DND-41 (cell line): ENCODE results near the gene PDZD4.

Experiments
- ATAC-seq: fragments of 200-7000 bp; cut with Tn5 transposase; 3 replicates; pipeline ENCODE4 v1.9.1; 2021; ENCODE audit warnings: low read depth; ENCODE audit not compliant: insufficient read depth
- DNase-seq: peaks from one replicate; pipeline ENCODE4 v3.0.0-alpha.2; 2020
- H2AFZ ChIP-seq: 2 replicates; pipeline ENCODE4 v1.6.0; 2012; ENCODE audit warnings: low read depth, low read length
- H3K27ac ChIP-seq: 2 replicates; pipeline ENCODE4 v1.5.1; 2012; ENCODE audit warnings: low read length, inconsistent platforms
- H3K27me3 ChIP-seq: fragments of 200-600 bp; sonication (generic); 2 replicates; pipeline ENCODE4 v1.6.0; 2012; ENCODE audit warnings: low read length, mild to moderate bottlenecking, inconsistent platforms; ENCODE audit not compliant: insufficient read depth, poor library complexity
- H3K36me3 ChIP-seq: 2 replicates; pipeline ENCODE4 v1.5.1; 2012; ENCODE audit warnings: low read length, inconsistent platforms; ENCODE audit not compliant: insufficient read depth
- H3K4me1 ChIP-seq: 2 replicates; pipeline ENCODE4 v1.5.1; 2012; ENCODE audit warnings: mild to moderate bottlenecking, low read length; ENCODE audit not compliant: insufficient read depth
- H3K4me2 ChIP-seq: 2 replicates; pipeline ENCODE4 v1.6.0; 2012; ENCODE audit warnings: mild to moderate bottlenecking, moderate library complexity, low read length, inconsistent platforms; ENCODE audit not compliant: insufficient read depth
- H3K4me3 ChIP-seq, 2 experiments: fragments of 200-600 bp in 1 of 2; shearing (Covaris generic) in 1 of 2; 2 replicates each; pipeline ENCODE4 v1.5.1; 2012 to 2016; ENCODE audit warnings: inconsistent platforms in 2 of 2, low read length in 2 of 2, mild to moderate bottlenecking in 2 of 2, low read depth in 1 of 2, moderate library complexity in 1 of 2
- H3K79me2 ChIP-seq: 2 replicates; pipeline ENCODE4 v1.6.0; 2012; ENCODE audit warnings: low read length, inconsistent platforms; ENCODE audit not compliant: insufficient read depth
- H3K9ac ChIP-seq: 2 replicates; pipeline ENCODE4 v1.6.0; 2012; ENCODE audit warnings: low read depth, mild to moderate bottlenecking, inconsistent platforms, low read length, moderate library complexity
- H3K9me3 ChIP-seq: 2 replicates; pipeline ENCODE4 v1.5.1; 2012; ENCODE audit warnings: low read length, moderate library complexity, mild to moderate bottlenecking, inconsistent platforms; ENCODE audit not compliant: insufficient read depth, severe bottlenecking
- H4K20me1 ChIP-seq: 2 replicates; pipeline ENCODE4 v1.6.0; 2012; ENCODE audit warnings: low read length; ENCODE audit not compliant: insufficient read depth
- CTCF ChIP-seq: IDR thresholded peaks from 2 replicates; pipeline ENCODE4 v1.5.1; 2012; ENCODE audit warnings: borderline replicate concordance, low read length, moderate library complexity, mild to moderate bottlenecking; ENCODE audit not compliant: poor library complexity, severe bottlenecking; ENCODE audit errors: extremely low read depth
- EZH2 ChIP-seq: IDR thresholded peaks from 3 replicates; pipeline ENCODE4 v1.6.1; 2012; ENCODE audit warnings: borderline replicate concordance, low read depth, mild to moderate bottlenecking, moderate library complexity, low read length, inconsistent platforms; ENCODE audit not compliant: severe bottlenecking

The PDZD4 gene

GRCh38 chrX:153777261-153778090 is 52.9 kb downstream of the PDZD4 start:
- no peak overlapping the region for H3K4me2 ChIP-seq
- H4K20me1 ChIP-seq: no peaks in the 10 kb centered on the region
- no peaks in the 10 kb centered on the region for H3K4me1 ChIP-seq
- H2AFZ ChIP-seq: no peak overlapping the region
- TF ChIP-seq CTCF (no peak), EZH2 (no peak)
- H3K36me3 ChIP-seq: no peaks in the 10 kb centered on the region
- ATAC-seq (no peak), DNase-seq (no peak)
- H3K4me3 ChIP-seq: no peak overlapping the region
- no peak overlapping the region for H3K9ac ChIP-seq
- H3K27ac ChIP-seq: no peak overlapping the region
- no peaks in the 10 kb centered on the region for H3K27me3 ChIP-seq
- no peaks in the 10 kb centered on the region for H3K79me2 ChIP-seq
- H3K9me3 ChIP-seq: no peaks in the 10 kb centered on the region

GRCh38 chrX:153776611-153777045 is 53.7 kb downstream of the PDZD4 start:
- H3K27me3 ChIP-seq: no peaks in the 10 kb centered on the region
- no peak overlapping the region for H3K4me2 ChIP-seq
- no peak overlapping the region for H3K4me3 ChIP-seq
- H3K36me3 ChIP-seq: no peaks in the 10 kb centered on the region
- no peaks in the 10 kb centered on the region for H3K9me3 ChIP-seq
- H3K9ac ChIP-seq: no peak overlapping the region
- H3K4me1 ChIP-seq: no peaks in the 10 kb centered on the region
- H3K27ac ChIP-seq: no peak overlapping the region
- no peak overlapping the region for H2AFZ ChIP-seq
- no peaks in the 10 kb centered on the region for H4K20me1 ChIP-seq
- DNase-seq (no peak), ATAC-seq (no peak)
- no peaks in the 10 kb centered on the region for H3K79me2 ChIP-seq
- TF ChIP-seq CTCF (no peak), EZH2 (no peak)

GRCh38 chrX:153776120-153776599 is 54.2 kb downstream of the PDZD4 start:
- Histone ChIP-seq H3K9me3 (no peaks in the 10 kb centered on the region), H3K27ac (no peak overlapping the region), H3K4me2 (no peak overlapping the region), H3K9ac (no peak overlapping the region), H2AFZ (no peak overlapping the region), H3K4me3 (no peak overlapping the region), H3K4me1 (no peaks in the 10 kb centered on the region), H3K36me3 (no peaks in the 10 kb centered on the region), H3K79me2 (no peaks in the 10 kb centered on the region), H4K20me1 (no peaks in the 10 kb centered on the region), H3K27me3 (no peaks in the 10 kb centered on the region)
- DNase-seq (no peak), ATAC-seq (no peak)
- no peak for TF ChIP-seq CTCF
- TF ChIP-seq EZH2: no peak
